ENCODE results near the gene SCMH1.

The SCMH1 gene

DNA sequence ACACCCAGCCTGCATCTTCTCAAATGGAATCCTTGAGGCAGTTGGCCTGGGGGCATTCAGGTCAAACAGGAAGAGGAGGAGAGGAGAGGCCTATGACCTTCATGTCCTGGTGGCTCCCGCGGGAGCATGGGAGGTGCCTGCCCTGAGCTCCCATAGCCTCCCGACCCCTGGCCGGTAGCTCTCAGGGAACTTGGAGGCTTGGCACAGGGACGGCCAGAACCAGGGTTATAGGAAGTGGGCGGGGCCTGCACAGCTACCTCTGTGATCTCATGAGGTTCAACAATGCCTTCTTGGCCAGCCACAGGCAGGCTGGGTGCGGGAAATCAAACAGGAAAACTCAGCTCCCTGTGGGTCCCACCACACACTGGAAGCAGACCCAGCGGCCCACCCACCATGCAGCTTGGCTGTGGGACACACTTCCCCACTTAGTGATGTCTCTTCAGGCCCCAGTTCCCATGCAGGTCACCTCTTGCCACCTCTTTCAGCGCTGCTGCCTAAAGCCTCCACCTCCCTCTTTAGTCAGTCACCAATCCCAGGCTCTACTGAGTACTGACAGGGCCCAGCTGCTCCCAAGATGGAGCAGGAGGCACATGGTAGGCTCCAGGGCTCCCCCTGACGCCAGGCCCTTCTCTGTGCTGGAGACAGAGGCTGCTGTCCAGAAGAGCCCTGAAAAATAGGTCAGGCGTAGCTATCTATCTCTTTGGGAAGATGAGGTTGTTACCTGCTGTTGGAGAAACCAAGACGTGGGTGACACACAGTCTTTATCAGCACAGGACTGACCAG, 220.4 kb downstream of the SCMH1 start, which contains the start of gene SLFNL1:
Gene SLFNL1 (minus strand): TSS at position 200 of the 783 bp plus-strand sequence. CDS start 1,065 bp downstream, outside the sequence.
- DNase-seq: peak; percentile 58

- DNase-seq: no peak
Measured at GRCh38 chr1:41020654-41021053, 221.5 kb downstream of the SCMH1 start.

DNA sequence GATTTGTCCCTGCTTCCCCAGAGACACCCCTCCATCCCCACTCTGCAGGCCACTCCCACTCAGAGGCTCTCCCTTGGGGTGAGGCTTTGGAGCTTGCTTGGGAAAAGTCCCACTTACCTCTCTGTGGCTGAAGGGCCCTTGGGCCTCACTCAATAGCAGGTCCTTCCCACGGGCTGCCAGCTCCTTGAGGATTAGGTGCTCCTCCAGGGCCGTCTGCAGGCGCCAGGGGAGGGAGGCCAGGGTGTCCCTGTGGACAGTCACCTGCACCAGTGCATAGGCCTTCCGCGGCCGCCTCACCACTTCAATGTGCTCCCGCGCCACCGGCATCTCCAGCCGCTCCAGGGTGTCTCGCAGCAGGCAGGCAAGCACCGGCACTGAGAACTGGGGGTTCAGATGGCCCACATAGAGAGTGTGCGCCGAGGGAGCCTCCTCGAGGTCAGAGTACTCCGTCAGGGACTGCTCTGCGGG, 222.0 kb downstream of the SCMH1 start:
- DNase-seq: no peak

DNA sequence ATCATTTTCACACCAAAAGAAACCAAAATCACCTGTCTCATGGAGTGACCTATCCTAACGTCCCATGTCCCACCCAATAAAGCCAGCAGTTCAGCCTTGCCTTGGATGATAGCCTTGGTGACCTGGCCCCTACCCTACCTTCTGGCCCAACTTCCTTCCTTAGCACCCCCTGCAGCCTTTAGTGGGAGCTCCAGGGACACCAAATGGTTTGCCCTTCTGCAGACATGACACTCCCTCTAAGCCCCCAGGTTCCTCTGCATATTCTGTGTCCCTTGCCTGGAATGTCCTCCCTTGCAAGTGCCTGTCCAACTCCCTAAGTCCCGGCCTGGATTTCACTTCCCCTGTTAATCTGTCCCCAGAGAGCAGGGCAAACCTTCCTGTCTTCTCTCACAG, 222.8 kb downstream of the SCMH1 start:
- no peak for DNase-seq

- no peak for DNase-seq
Measured at GRCh38 chr1:41018018-41018410, 224.1 kb downstream of the SCMH1 start.

- DNase-seq: no peak
Measured at GRCh38 chr1:41017141-41018017, 224.7 kb downstream of the SCMH1 start.

DNA sequence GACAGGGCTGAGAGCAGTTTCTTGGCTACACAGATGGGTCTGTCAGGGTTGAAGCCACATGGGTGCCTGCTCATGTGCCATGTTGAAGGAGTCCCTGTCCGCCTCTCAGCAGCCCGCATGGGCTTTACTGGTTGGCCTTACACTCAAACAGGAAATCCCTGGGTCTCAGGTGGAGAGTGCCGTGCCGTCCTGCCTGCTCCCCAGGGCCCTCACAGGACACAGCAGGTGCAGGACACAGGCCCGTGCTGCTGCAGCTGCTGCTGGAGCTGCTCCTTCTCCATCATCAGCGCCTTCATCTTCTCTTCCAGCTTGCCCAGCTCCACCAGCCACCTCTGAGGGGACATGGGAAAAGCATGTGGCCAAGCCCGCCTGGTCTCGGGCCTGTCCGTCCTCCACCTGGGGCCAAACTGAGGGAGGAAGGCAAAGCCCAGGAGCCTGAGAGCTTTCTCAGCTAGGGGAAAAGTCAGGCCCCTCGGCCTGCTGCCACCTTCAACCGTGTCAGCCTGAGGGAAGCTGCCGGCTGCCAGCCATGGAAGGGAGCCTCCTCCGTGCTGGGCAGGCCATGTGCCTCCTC, 226.1 kb downstream of the SCMH1 start:
- no peak for DNase-seq

DNA sequence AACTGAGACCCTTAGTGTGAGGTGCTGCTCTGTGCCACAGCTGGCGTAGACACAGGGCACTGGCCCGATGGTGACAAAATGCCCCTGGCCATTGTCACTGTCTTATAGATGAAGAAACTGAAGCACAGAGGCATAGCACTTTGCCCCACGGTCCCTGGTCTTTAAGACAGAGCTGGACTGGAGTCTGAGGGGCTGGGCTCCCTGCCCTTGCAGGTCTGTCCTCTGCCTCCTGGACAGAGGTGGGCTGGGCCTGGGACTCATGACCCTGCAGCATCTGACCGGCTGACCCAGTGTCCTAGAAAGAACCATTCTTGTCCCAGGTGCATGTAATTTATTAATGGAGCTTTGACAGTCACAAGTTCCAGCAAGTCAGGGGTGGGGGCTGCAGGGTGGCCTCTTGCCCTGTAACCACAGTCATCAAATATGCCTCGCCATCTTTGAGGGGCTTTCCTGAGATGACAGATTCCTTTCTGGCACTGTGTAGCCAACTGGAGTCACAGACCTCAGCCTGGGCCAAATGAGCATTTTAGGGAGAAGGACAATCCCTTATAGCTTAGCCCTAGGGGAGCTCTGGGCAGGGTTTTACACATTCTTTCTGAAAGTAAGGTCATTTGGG, 226.7 kb downstream of the SCMH1 start:
- DNase-seq: no peak

DNA sequence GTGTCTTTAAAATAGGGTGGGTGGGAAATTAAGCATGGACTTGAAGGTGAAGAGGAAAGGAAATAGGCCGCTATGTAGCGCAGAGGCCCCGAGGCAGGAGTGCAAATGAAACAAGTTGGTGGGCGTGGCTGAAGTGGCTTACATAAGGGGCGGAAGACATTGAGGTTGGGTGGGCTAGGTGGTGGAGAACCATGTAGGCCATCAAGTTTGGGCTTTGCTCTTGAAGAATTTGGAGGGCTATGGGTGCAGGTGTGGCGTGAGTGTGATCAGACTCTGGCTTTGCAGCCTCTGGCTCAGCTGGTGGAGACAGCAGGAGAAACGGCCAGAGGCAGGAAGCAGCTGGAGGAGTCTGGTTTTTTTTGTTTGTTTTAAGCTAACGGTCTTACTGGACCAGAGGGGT, 227.2 kb downstream of the SCMH1 start:
- no peak for DNase-seq

DNA sequence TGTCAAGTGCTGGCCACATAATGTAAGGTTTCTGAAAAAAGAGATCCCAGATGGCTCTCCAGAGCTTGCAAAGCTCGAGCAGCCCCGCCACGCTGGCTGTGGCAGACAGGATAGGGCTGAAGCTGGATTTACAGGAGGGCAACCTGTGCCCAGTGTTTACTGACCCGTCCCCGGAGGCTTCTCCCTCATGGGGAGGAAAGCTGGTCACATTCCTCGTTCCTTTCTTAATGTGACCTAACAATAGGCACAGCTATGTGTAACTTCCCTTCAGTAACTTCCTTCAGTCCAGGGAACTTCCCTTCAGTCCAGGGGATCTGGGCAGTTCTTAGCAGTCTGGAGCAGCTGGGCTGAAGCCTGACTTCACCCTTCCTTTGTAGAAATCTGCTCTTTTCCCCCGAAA, 228.3 kb downstream of the SCMH1 start:
- DNase-seq: no peak

GRCh38 chr1:41013024-41013423, 229.1 kb downstream of the SCMH1 start:
- no peak for DNase-seq

DNA sequence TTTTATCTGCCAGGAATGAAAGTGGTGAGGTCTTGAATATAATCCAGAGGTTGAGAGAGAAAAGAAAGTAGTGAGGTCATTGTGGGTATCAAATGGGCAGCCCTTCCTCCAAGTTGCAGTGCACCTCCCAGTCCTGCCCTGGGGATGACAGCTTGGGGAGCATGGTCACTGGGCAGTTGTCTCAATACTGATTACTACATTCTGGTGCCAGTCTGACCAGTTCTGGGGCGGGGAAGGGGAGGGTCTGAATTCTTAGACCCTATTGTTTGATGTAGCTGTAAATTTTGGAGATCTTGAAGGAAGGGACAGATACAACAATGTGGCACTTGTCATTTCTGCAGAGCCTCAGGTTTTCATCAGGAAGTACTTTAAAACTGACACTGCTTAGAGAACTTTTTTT, 231.8 kb downstream of the SCMH1 start:
- no peak for DNase-seq

- no peak for DNase-seq
Measured at GRCh38 chr1:41009466-41009865, 232.6 kb downstream of the SCMH1 start.

GRCh38 chr1:41006942-41007865, 234.9 kb downstream of the SCMH1 start:
- DNase-seq: no peak

- no peak for DNase-seq
Measured at GRCh38 chr1:41005876-41006275, 236.2 kb downstream of the SCMH1 start.

- peak; percentile 100 for DNase-seq
Measured at GRCh38 chr1:41003640-41004220, 238.4 kb downstream of the SCMH1 start.

DNA sequence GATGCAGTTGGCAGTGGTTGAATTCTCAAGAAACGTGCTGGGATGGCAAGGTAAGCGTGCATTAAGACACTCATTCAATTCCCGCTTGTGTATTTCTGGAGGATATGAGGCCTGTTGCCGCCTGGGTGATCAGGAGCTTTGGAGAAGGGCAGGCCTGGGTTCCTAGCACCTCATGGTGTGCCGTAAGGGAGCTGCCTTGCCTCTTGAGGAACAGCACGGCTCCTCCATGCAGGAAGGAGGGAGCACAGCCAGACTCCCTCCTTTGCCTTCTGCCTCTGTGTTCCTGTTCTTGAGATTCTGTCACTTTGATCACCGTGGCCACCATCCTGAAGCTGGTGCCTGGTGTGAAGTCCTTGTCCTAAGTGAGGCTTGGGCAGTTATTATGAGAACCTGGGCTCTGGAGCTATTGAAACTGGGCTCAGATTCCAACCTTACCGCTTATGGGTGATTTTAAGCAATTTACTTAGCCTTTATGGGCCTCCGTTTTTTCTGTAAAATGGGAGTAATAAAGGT, 238.9 kb downstream of the SCMH1 start:
- DNase-seq: no peak

GRCh38 chr1:40998668-40999067, 243.4 kb downstream of the SCMH1 start:
- no peak for DNase-seq

DNA sequence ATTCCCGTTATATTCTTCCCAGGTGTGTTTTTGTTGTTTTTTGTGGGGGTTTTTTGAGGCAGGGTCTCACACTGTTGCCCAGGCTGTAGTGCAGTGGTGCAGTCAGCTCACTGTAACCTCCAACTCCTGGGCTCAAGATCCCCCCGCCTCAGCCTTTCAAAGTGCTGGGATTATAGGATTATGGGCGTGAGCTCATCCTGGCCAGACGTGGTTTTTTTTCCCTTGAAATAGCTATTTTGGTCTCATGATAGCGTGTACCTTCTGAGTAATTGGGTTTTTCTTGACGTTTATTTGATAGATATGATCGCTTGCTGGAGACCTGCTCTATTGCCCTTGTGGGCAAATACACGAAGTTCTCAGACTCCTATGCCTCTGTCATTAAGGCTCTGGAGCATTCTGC, 245.0 kb downstream of the SCMH1 start:
- DNase-seq: no peak

DNA sequence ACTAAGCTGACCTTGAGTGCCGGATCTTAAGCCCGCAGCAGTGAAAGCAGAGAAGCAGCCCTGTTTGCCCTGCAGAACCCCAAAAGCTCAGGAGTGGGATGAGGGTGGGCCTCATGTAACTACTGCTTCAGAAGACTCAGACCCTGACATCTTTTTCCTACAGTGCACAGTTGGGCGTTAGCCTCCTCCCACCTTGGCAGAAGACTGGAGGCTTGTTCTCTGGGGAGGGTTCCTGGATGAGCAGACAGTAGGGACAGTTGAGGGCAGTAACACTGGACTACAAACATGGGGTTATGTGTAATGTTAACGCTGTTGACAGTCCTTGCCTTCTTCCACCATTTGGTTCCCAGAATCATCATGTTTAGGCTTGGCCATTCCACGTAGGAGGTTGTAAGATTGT, 253.0 kb downstream of the SCMH1 start:
- DNase-seq: no peak

DNA sequence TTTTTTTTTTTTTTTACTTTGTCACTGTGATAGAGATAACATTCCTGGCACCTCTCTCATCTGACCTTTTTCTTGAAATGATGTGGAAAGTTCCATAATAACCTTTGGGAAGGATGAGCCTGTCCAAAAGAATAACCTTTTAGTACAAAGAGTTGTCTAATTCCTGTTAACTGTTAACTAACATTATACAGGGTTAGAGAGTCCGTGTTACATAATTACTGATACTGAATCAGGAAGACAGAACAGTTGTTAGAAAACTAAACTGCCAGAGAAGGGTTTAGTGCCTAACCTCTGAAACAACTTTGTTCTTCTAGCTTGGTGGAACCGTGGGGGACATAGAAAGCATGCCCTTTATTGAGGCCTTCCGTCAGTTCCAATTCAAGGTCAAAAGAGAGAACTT, 253.8 kb downstream of the SCMH1 start:
- no peak for DNase-seq
